NCI-H774 (cell line): Measurements from ENCODE around the gene SLC35E2B.

Source experiments
- DNase-seq: peaks from one replicate; lab custom pipeline; 2025; lab: John Stamatoyannopoulos, UW

Gene SLC35E2B

GRCh38 chr1:1610796-1611195 lies 81.8 kb downstream of the SLC35E2B start:
- no peak for DNase-seq

- DNase-seq: no peak
These were observed 82.6 kb downstream of the SLC35E2B start for GRCh38 chr1:1609822-1610485.
